H1 (cell line): ENCODE measurements around the gene ZMYM4. TPM values are rescaled to one million over a fixed set of nuclear protein-coding genes. Genes with fewer than 3 reads are reported as not detected.

Experiments used
- CTCF ChIA-PET: fragments of 300-600 bp; sonication (Branson Sonifier 250); formaldehyde crosslinking; loops from one replicate; lab custom pipeline; 2021; ENCODE audit not compliant: partially characterized antibody; lab: Charles Lee
- POLR2A ChIA-PET: fragments of 300-600 bp; sonication (Branson Sonifier 250); formaldehyde crosslinking; loops from one replicate; lab custom pipeline; 2021; ENCODE audit warnings: inconsistent platforms; ENCODE audit not compliant: partially characterized antibody; lab: Charles Lee
- DNase-seq, 2 experiments: peaks; one replicate each; pipeline versions ENCODE4 v3.0.0 to v3.0.0-alpha.2; 2010 to 2022; ENCODE audit warnings: low spot score in 2 of 2, low read depth in 1 of 2, mixed read lengths in 1 of 2
- FAIRE-seq: peaks from 2 replicates; lab custom pipeline; 2011; peaks lifted over from hg19 to GRCh38; lab: Jason Lieb, UNC
- H2AFZ ChIP-seq: 2 replicates; pipeline ENCODE4 v1.8.1; 2012; ENCODE audit warnings: low read length, inconsistent platforms
- H2AK5ac ChIP-seq: 2 replicates; pipeline ENCODE4 v1.6.1; 2013; ENCODE audit warnings: low read depth, low read length
- H2BK120ac ChIP-seq: replicated peaks from 2 replicates; pipeline ENCODE3; 2013; ENCODE audit warnings: low read depth, low read length, inconsistent platforms
- H2BK12ac ChIP-seq: 2 replicates; pipeline ENCODE4 v1.6.1; 2013; ENCODE audit warnings: low read depth, low read length
- H2BK15ac ChIP-seq: 2 replicates; pipeline ENCODE4 v1.6.1; 2013; ENCODE audit warnings: low read length
- H2BK20ac ChIP-seq: 2 replicates; pipeline ENCODE4 v1.6.1; 2013; ENCODE audit warnings: low read length
- H2BK5ac ChIP-seq: 2 replicates; pipeline ENCODE4 v1.6.1; 2013; ENCODE audit warnings: low read depth, low read length
- H3K14ac ChIP-seq: 2 replicates; pipeline ENCODE4 v1.6.1; 2013; ENCODE audit warnings: inconsistent platforms; ENCODE audit not compliant: insufficient read length
- H3K18ac ChIP-seq: 2 replicates; pipeline ENCODE4 v1.6.1; 2013; ENCODE audit warnings: low read length; ENCODE audit errors: extremely low read depth
- H3K23ac ChIP-seq: 2 replicates; pipeline ENCODE4 v1.6.1; 2013; ENCODE audit warnings: inconsistent platforms; ENCODE audit not compliant: insufficient read length
- H3K23me2 ChIP-seq: 2 replicates; pipeline ENCODE4 v1.6.1; 2013; ENCODE audit warnings: low read depth, low read length
- H3K27ac ChIP-seq: 2 replicates; pipeline ENCODE4 v1.6.1; 2011; ENCODE audit warnings: low read depth, low read length, inconsistent platforms
- H3K27me3 ChIP-seq, 4 experiments: replicated peaks in 1 of 4; 1 replicate in 1 of 4; 2 replicates in 3 of 4; pipeline versions ENCODE4 v1.6.1 to v1.8.1; 2011 to 2013; ENCODE audit warnings: low read length in 3 of 4, mild to moderate bottlenecking in 3 of 4, inconsistent platforms in 2 of 4, mixed read lengths in 2 of 4, moderate library complexity in 1 of 4; ENCODE audit not compliant: control insufficient read depth in 3 of 4, insufficient read depth in 3 of 4; ENCODE audit errors: extremely low read depth in 1 of 4
- H3K36me3 ChIP-seq, 4 experiments: 2 replicates each; pipeline versions ENCODE4 v1.6.1 to v1.8.1; 2011 to 2013; ENCODE audit warnings: mild to moderate bottlenecking in 4 of 4, low read length in 3 of 4, moderate library complexity in 2 of 4, control low read depth in 1 of 4, inconsistent platforms in 1 of 4; ENCODE audit not compliant: insufficient read depth in 4 of 4, control insufficient read depth in 2 of 4
- H3K4ac ChIP-seq: replicated peaks from 2 replicates; pipeline ENCODE3; 2013; ENCODE audit warnings: low read length, low read depth, mixed read lengths, inconsistent platforms; ENCODE audit not compliant: insufficient read length
- H3K4me1 ChIP-seq, 4 experiments: replicated peaks in 1 of 4; 1 replicate in 1 of 4; 2 replicates in 3 of 4; pipeline versions ENCODE4 v1.6.1 to v1.8.1; 2011 to 2013; ENCODE audit warnings: low read length in 3 of 4, inconsistent platforms in 2 of 4, mixed read lengths in 1 of 4; ENCODE audit not compliant: insufficient read depth in 4 of 4, control insufficient read depth in 3 of 4
- H3K4me2 ChIP-seq, 2 experiments: 2 replicates each; pipeline versions ENCODE4 v1.6.1 to v1.8.1; 2011 to 2013; ENCODE audit warnings: low read depth in 2 of 2, low read length in 2 of 2, control low read depth in 1 of 2, inconsistent platforms in 1 of 2, mild to moderate bottlenecking in 1 of 2; ENCODE audit not compliant: insufficient read depth in 1 of 2
- H3K4me3 ChIP-seq, 4 experiments: fragments of 200-600, 300-600 bp in 1 of 4; sonication (generic), shearing (Covaris generic), sonication (Bioruptor Twin) in 1 of 4; 2 replicates each; pipeline versions ENCODE4 v1.5.1 to v1.8.1; 2011 to 2016; ENCODE audit warnings: low read length in 4 of 4, low read depth in 3 of 4, control low read depth in 2 of 4, inconsistent platforms in 2 of 4, mild to moderate bottlenecking in 2 of 4, mixed read lengths in 1 of 4, moderate library complexity in 1 of 4; ENCODE audit not compliant: insufficient read depth in 2 of 4; ENCODE audit errors: extremely low read depth in 1 of 4
- H3K56ac ChIP-seq: replicated peaks from 2 replicates; pipeline ENCODE3; 2013; ENCODE audit warnings: low read depth, mild to moderate bottlenecking, mixed read lengths, low read length, inconsistent platforms; ENCODE audit not compliant: insufficient read length
- H3K79me1 ChIP-seq: 2 replicates; pipeline ENCODE4 v1.6.1; 2013; ENCODE audit warnings: low read depth, low read length, control low read depth
- H3K79me2 ChIP-seq, 2 experiments: 2 replicates each; pipeline versions ENCODE4 v1.6.1 to v1.8.1; 2012 to 2013; ENCODE audit warnings: low read length in 2 of 2, mild to moderate bottlenecking in 2 of 2, inconsistent platforms in 1 of 2; ENCODE audit not compliant: insufficient read depth in 2 of 2, control insufficient read depth in 1 of 2
- H3K9ac ChIP-seq, 4 experiments: replicated peaks in 1 of 4; 1 replicate in 1 of 4; 2 replicates in 3 of 4; pipeline versions ENCODE4 v1.6.1 to v1.8.1; 2011 to 2013; ENCODE audit warnings: low read depth in 3 of 4, low read length in 3 of 4, control low read depth in 2 of 4, mild to moderate bottlenecking in 2 of 4, moderate library complexity in 2 of 4, inconsistent platforms in 1 of 4; ENCODE audit errors: extremely low read depth in 1 of 4
- H3K9me3 ChIP-seq, 2 experiments: 2 replicates each; pipeline versions ENCODE4 v1.6.1 to v1.8.1; 2012 to 2013; ENCODE audit warnings: mild to moderate bottlenecking in 2 of 2, moderate library complexity in 2 of 2, control low read depth in 1 of 2, inconsistent platforms in 1 of 2, low read depth in 1 of 2, low read length in 1 of 2, mixed read lengths in 1 of 2; ENCODE audit not compliant: insufficient read depth in 2 of 2
- H4K20me1 ChIP-seq, 2 experiments: replicated peaks in 1 of 2; 2 replicates each; pipeline versions ENCODE3 to v1.8.1; 2011 to 2013; ENCODE audit warnings: inconsistent platforms in 2 of 2, low read length in 2 of 2, mild to moderate bottlenecking in 1 of 2; ENCODE audit not compliant: insufficient read depth in 2 of 2, control insufficient read depth in 1 of 2
- H4K5ac ChIP-seq: 2 replicates; pipeline ENCODE4 v1.6.1; 2013; ENCODE audit warnings: low read length, low read depth, mixed read lengths, inconsistent platforms; ENCODE audit not compliant: insufficient read length
- H4K8ac ChIP-seq: 2 replicates; pipeline ENCODE4 v1.8.0; 2013; ENCODE audit warnings: mild to moderate bottlenecking, moderate library complexity, low read length, inconsistent platforms; ENCODE audit not compliant: insufficient read depth; ENCODE audit errors: extremely low read depth
- H4K91ac ChIP-seq: replicated peaks from 2 replicates; pipeline ENCODE3; 2013; ENCODE audit warnings: low read length, mixed read lengths, inconsistent platforms; ENCODE audit not compliant: insufficient read length
- GABPA ChIP-seq: IDR thresholded peaks from 2 replicates; pipeline ENCODE4 v1.6.1; 2011; ENCODE audit warnings: mild to moderate bottlenecking, low read length, moderate library complexity, borderline replicate concordance; ENCODE audit not compliant: insufficient read depth
- GTF2F1 ChIP-seq: IDR thresholded peaks from 2 replicates; pipeline ENCODE4 v1.6.1; 2012; ENCODE audit warnings: low read depth, low read length, improper control_type of control experiment, borderline replicate concordance
- JUND ChIP-seq: IDR thresholded peaks from 2 replicates; pipeline ENCODE4 v1.6.1; 2011; ENCODE audit warnings: mild to moderate bottlenecking, improper control_type of control experiment, low read length
- MAX ChIP-seq: IDR thresholded peaks from 2 replicates; pipeline ENCODE4 v1.6.1; 2012; ENCODE audit warnings: inconsistent platforms
- NRF1 ChIP-seq: IDR thresholded peaks from 2 replicates; pipeline ENCODE4 v1.6.1; 2011; ENCODE audit warnings: mild to moderate bottlenecking, low read depth, low read length, improper control_type of control experiment
- polyA plus RNA-seq, 7 experiments: library from polyadenylated mRNA; depleted of rRNA in 3 of 7; stranded (reverse) in 5 of 7; unstranded in 2 of 7; fragments of >200 nt in 5 of 7; fragments of 200-250 nt in 2 of 7; gene quantifications; 1 replicate in 5 of 7; 2 replicates in 1 of 7; 4 replicates in 1 of 7; pipeline versions ENCODE4 v1.2.1 to v1.2.3, GENCODE V29; 2011 to 2013; ENCODE audit warnings: missing spikeins in 2 of 7, mixed read lengths in 2 of 7
- total RNA-seq: library from RNA; stranded (reverse); fragmentation: NEBNext Ultra II Directional; extraction: Animal tissue kit (Norgen Biotek cat#: 25700); gene quantifications from 2 replicates; pipeline ENCODE4 v1.2.1, GENCODE V29; 2021
- TF ChIP-seq, protein P1 (sequence below): IDR thresholded peaks from 2 replicates; pipeline ENCODE4 v1.6.1; 2012; ENCODE audit warnings: low read length, inconsistent platforms

The ZMYM4 gene
- total and polyA plus RNA-seq, 2 of the 8 experiments (the other 6 are each of a cell fraction or from before 2014, with no cell fraction given), result 16.7 to 81.3 TPM

- H2BK120ac ChIP-seq, result no peak overlapping the region
- H2AK5ac ChIP-seq, result no peak overlapping the region
- no peak overlapping the region for H4K8ac ChIP-seq
- H3K36me3 ChIP-seq, result peaks cover 0 to 5% (median 2%) of the 10 kb centered on the region in 4 experiments; a peak in 3 of 8 replicates
- no peak overlapping the region for H4K5ac ChIP-seq
- ChIA-PET POLR2A (interaction anchor here (0.6 to 1.1 kb wide), 2 partner anchors 21 to 26 kb away, joined by 3 to 4 read pairs; partner anchors contain the start of gene ZMYM4), CTCF (interaction anchor here (1.4 to 1.6 kb wide), 2 partner anchors 10 to 83 kb away, joined by 3 to 7 read pairs; no protein-coding TSS in a partner anchor)
- DNase-seq (no peak), FAIRE-seq (no peak)
- H2BK20ac ChIP-seq, result no peak overlapping the region
- H3K4me2 ChIP-seq, result no peak overlapping the region
- H3K14ac ChIP-seq, result no peak overlapping the region
- H3K4me3 ChIP-seq, result no peak overlapping the region
- no peak overlapping the region for H2BK5ac ChIP-seq
- H3K18ac ChIP-seq, result no peak overlapping the region
- peaks cover 2% of the 10 kb centered on the region; the same call in 1 of the 2 replicates for H3K79me1 ChIP-seq
- H2BK12ac ChIP-seq, result no peak overlapping the region
- H3K9me3 ChIP-seq, result no peaks in the 10 kb centered on the region
- H4K20me1 ChIP-seq, result peaks cover 0 to 5% of the 10 kb centered on the region in 2 experiments
- no peak overlapping the region for H4K91ac ChIP-seq
- no peak overlapping the region for H3K9ac ChIP-seq
- no peak overlapping the region for H2AFZ ChIP-seq
- no peaks in the 10 kb centered on the region for H3K27me3 ChIP-seq
- H3K27ac ChIP-seq, result no peak overlapping the region
- no peak overlapping the region for H2BK15ac ChIP-seq
- no peaks in the 10 kb centered on the region for H3K4me1 ChIP-seq
- H3K79me2 ChIP-seq, result peaks cover 0 to 71% of the 10 kb centered on the region in 2 experiments; a peak in 3 of 4 replicates
- H3K23me2 ChIP-seq, result no peaks in the 10 kb centered on the region
- no peak overlapping the region for H3K23ac ChIP-seq
- no peak overlapping the region for H3K56ac ChIP-seq
- TF ChIP-seq GTF2F1, result no peak
- TF ChIP-seq GABPA, result no peak
- TF ChIP-seq NRF1, result no peak
- TF ChIP-seq, protein P1, sequence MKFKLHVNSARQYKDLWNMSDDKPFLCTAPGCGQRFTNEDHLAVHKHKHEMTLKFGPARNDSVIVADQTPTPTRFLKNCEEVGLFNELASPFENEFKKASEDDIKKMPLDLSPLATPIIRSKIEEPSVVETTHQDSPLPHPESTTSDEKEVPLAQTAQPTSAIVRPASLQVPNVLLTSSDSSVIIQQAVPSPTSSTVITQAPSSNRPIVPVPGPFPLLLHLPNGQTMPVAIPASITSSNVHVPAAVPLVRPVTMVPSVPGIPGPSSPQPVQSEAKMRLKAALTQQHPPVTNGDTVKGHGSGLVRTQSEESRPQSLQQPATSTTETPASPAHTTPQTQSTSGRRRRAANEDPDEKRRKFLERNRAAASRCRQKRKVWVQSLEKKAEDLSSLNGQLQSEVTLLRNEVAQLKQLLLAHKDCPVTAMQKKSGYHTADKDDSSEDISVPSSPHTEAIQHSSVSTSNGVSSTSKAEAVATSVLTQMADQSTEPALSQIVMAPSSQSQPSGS, result no peak
- no peak for TF ChIP-seq JUND
- no peak for TF ChIP-seq MAX
- no peak overlapping the region for H3K4ac ChIP-seq
Observed at GRCh38 chr1:35288761-35289160, 20.3 kb downstream of the ZMYM4 start.
